NCI-H226 (cell line): ENCODE measurements around the gene TMEFF2.
"Not testable (repeated sequence)": the region's sequence is repeated elsewhere in the genome, so short reads cannot be mapped to it uniquely, and the experiment has no call there.

Source experiments
- DNase-seq: peaks from one replicate; pipeline ENCODE4 v3.0.0-alpha.2; 2015

Gene TMEFF2

DNA sequence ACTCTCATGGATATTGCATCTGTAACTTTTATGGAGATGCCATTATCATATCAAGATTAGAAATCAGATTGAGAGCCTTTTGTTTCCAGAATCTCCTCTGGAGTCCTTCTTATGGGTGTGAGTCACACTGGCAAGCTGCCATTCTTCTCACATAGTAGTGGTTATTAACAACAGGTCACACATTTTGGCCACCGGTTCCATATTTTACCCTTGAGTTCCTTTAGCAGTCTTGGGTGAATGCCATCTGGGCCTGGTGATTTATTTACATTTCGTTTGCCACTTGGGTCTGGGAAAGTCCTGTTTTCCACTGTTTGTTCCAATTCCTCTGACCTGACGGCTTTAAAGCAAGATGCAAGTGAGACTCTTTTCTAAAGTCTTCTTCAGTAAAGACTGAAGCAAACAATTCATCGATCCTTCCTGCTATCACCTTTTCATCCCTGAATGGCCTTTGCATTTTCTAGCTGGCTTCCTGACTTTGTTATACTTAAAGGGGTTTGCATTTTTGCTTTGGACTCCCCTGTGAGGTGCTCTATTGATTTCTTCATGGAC, 267.3 kb downstream of the TMEFF2 start:
- DNase-seq: peak; percentile 59

DNA sequence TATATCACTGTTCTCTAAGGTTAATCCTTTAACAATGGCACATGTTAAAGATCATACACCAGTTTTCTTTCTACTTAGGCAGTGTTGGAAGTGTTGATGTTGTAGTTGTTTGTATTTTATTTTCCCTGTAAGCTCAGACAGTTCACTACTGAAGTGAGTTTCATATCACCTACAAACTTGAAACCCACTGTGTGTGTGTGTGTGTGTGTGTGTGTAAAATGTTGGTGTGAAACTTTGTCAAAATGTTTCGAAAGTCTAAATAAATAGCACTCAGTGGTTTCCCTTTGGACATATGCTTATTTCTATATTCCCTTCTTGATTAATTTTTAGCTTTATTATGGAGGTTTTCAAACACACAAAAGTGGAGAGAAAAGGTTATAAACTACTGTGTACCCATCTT, 268.1 kb downstream of the TMEFF2 start:
- no peak for DNase-seq

DNA sequence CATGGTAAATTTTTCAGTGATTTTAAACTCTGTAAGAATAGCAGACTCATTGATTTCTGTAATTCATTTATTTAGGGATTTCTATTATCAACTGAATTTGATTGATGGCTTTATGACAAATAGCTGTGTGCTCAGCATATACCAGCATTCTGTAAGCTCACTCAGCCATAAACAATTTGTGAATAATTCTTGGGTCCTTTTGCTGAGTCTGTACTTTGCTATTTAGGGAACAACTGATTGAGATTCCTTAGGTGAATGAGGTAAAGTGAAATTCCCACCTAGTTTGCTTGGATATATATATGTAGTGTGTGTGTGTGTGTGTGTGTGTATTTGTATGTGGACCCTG, 271.1 kb downstream of the TMEFF2 start:
- DNase-seq: peak; percentile 52

DNA sequence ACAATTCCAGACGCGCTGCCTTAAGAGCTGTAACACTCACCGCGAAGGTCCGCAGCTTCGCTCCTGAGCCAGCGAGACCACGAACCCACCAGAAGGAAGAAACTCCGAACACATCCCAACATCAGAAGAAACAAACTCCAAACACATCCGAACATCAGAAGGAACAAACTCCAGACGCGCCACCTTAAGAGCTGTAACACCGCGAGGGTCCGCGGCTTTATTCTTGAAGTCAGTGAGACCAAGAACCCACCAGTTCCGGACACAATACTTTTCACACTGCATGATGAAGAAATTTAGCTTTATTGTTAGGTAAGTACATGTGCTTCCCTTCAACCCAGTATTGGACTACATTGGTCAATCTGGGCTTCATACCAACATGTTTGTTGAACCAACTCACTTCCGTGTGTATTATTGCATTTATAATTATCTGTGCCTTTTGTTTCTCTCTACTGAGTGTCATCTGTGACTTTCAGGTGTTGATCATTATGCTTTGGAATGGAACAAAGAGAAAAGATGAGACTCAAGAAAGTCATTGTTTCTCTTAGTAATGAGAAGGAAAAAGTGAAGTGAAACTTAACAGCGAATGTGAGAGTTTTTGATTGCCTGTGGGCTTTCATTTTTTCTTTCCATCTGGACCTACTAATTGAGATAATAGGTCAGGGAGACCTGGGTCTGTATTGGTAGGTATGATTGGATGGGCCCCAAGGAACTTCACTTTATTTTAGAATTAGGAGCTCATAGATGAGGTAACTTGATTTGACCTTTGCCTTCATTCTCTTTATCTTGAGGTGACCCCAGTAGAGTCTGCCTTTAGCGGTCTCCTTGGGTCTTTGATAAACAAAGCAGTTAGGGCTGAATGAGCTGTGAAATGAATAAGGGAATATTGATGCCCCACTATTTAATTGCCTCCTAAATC, 271.7 kb downstream of the TMEFF2 start:
- DNase-seq: no peak

DNA sequence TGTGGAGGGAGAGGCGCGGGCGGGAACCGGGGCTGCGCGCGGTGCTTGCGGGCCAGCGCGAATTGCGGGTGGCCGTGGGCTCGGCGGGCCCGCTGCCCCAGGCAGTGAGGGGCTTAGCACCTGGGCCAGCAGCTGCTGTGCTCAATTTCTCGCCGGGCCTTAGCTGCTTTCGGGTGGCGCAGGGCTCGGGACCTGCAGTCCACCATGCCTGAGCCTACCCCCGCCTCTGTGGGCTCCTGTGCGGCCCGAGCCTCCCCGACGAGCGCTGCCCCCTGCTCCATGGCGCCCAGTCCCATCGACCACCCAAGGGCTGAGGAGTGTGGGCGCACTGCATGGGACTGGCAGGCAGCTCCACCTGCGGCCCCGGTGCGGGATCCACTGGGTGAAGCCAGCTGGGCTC, 273.1 kb downstream of the TMEFF2 start:
- not testable (repeated sequence) for DNase-seq

DNA sequence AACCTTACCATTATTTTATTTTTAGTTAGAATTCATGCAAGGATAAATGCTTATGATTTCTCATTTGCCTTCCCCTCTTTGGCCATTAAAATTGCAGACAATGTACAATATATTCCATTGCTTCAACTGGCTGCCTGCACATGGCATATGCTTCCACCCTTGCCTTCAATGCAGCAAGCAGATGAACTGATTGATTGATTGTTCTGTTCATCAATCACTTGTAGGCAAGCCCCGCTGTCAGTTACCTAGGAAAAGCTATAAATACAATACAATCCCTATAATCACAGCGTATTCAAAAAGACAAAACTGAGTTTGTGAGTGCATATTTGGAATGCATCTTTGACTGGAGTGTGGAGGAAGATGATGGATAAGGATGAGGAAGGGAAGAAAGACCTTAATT, 274.2 kb downstream of the TMEFF2 start:
- no peak for DNase-seq

DNA sequence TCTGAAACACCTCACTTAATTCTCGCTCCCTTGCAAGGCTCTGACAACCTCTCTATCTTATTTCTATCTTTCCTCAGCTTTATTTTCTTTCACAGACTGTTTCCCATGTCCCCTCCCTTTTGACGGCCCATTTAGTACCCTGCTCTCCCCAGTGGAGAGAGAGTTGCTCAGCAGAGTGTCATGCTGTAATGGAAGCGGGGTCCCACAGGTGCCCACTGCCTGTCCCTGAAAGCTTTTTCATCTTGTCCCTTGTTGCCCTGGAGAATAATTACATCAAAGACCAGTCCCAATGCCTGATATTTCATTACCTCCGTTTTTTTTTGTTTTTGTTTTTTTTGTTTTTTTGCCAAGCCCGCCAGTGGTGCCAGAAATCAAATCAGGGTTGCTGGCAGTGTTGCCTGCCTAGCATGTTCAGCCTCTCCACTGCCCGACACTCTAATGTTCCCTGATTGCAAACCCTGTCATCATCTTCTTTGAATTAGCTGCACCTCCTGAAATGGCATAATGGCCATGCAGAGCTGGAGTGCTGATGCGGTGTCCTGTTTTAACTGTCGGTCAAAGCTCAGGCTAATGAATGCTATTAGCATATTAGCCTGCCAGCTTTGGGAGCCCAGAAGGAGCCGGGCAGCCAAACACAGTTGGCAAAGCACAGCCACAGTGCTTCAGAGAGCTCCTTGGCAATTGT, 276.6 kb downstream of the TMEFF2 start:
- no peak for DNase-seq

DNA sequence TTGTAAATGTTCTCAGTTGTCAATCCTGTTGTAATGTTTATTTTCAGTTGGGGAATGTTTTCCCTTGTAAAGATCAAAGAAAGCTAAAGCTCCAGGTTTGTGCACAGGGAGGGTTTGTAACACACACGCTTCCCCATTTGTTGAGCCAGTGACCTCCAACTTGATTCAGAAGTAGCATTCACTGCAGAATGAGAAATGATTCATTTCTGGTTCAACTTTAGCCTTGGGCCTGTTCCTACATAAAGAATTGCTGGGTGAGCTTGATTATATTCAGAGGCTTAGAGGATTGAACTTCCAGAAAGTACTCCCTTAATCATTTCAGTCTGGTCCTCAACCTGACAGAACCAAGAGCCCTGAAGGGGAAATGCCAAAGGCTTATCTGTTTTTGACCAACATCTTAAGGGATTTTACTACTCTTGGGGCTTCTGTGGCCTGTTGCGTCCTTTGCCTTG, 277.3 kb downstream of the TMEFF2 start:
- no peak for DNase-seq

DNA sequence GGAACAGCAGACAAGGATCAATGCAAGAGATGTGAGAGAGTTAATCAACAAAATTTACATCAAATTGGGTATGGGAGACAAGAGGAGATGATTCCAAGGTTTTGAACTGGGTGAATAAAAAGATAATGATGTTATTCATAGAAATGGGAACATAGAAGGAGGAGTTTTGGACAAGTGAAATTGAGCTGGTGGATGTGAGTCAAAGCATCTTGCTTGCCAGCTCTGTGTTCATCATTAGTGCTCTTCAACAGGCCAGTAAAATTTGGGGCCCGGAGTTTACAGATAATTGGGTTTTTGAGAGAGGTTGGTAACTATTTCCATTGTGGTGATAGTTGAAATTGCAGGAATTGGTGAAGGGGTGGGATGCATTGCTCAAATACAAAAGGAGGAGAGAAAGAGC, 277.9 kb downstream of the TMEFF2 start:
- no peak for DNase-seq

DNA sequence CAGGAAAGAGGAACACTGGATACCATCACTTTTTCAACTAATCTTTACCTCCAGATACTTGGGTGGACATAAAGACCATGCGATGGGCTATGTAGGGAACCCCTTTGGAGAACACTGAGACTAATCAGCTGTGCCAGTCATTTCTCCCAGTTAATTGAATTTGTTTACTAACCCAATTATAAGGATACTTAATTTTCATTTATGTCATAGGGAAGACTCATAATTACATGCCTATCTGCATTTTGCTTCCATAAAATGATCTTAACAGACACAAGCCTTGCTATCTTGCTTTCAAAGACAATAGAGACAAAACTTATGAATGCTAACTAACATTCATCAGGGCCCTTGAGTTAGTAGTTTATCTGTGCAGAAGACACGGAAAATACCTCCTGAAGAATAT, 279.0 kb downstream of the TMEFF2 start:
- DNase-seq: no peak

DNA sequence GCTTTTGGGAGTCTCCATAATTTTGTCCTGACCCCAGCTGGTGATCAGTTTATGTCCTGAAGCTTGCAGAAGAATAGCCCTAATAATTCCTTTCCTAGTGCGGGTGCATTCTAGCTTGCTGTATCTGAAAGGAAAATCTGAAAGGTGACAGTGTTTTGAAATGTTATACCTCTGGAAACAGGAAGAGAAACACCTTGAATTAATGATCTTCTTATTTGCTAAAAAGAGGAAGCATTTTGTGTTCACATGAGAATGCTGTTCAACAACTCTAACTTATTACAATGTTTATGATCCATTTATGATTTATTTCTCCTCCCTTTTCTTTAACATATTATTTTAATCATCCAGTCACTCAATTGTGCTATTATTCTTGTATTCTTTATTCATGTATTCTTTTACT, 280.9 kb downstream of the TMEFF2 start:
- no peak for DNase-seq

DNA sequence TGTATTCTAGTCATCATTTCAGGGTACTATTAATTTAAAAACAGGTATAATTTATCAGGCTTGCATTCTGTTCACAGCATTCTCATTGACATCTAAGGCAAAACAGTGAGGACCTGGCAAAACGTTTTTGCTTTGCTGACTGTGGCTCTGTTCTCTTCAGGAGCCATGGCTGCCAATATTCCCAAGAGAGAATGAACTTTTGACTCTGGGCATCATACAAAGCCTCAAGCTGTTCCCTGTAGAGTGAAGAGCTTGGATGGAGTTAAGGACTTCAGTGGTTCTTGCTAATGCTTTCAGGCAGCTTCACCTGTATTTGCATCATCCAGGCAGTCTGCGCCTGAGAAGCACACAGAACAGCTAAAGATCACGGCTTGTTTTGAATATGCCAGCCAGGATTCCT, 282.0 kb downstream of the TMEFF2 start:
- no peak for DNase-seq

DNA sequence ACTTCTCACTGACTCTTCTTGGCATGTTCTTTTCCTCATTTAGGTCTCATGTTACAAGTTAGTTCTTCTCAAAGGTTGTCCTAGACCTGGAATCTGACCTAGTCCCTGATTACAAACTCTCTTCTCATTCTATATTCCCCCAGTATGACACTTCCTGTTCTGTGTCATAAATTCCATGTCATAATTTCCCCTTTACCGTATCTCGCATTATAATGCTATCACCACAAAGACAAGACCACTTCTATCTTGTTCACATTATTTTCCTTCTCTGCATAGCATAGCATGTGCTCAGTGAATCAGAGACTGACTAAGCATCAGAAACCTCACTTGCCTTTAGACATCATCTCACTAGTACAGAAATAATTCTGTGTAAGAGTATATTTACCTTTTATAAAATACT, 284.2 kb downstream of the TMEFF2 start:
- peak; percentile 73 for DNase-seq

DNA sequence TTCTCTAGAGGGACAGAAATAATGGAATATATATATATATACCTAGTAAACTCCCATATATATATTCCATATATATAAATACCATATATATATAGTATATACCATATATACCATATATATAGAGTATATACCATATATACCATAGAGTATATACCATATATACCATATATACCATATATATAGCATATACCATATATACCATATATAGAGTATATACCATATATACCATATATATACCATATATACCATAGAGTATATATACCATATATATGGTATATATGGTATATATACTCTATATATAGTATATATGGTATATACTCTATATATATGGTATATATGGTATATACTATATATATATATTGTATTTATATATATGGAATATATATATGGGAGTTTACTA, 285.9 kb downstream of the TMEFF2 start:
- DNase-seq: no peak

DNA sequence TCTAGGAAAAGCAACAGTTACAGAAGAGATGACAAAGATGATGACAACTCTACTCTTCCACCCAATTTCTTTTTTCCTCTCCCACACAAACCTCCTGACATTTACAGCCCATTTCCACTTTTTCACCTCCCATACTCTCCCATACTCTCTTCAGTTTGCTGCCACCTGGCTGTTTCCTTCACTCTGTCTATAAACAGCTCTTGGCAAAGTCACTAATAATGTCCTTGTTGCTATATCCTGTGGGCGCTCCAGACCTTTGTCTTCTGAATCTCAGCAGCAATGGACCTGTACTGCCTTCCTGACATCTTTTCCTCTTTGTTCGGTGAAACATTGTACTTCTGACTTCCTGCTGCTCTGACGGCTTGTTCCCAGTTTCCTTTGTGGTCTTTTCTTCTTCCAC, 287.2 kb downstream of the TMEFF2 start:
- DNase-seq: no peak

DNA sequence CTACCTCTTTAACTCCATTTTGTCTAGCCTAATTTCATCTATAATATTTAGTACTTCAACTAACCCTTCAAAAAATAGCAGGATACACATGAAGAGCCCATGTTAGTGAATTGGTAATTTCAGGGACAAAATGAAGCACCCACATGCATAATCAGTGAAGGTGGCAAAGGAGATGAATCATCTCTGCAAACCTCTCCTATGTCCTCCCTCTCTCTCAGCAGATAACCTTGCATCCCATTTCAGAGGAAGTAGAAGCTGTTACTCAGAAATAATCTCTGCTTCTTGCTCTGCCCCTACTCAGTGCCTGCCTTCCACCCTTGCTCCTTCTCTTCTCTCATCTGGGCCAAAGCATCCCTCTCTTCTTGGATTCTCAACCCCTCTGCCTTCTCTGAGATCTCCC, 287.6 kb downstream of the TMEFF2 start:
- peak; percentile 63 for DNase-seq

DNA sequence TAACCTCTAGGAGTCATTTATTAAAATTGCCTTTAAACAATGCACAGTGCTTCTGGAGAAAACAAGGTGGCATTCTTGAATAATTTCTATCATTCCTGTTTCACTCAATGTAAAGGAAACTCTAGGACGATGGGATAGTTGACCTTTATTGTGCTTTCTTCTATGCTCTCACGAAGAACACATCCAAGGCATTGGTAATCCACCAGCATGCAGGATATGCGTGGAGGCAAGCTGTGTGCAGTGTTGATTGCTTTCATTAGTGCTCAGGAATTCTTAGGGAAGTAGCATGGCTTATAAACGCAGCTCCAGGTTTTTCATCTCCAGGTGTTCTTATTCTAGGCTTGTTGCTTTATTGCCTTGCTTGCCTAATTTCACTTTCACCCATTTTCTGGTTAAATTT, 289.4 kb downstream of the TMEFF2 start:
- no peak for DNase-seq

DNA sequence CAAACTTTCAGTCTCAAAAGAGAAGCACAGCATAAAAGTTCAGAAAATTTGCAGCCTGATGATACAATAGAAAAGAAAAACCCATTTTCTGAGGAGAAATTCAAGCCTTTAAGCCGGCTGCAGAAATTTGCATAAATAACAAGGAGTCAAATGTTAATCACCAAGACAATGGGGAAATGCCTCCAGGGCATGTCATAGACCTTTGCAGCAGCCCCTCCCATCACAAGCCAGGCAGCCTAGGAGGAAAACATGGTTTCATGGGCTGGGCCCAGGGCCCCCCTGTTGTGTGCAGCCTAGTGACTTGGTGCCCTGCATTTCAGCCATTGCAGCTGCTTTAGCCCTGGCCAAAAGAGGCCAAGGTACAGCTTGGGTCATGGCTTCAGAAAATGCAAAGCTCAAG, 293.7 kb downstream of the TMEFF2 start:
- DNase-seq: no peak

DNA sequence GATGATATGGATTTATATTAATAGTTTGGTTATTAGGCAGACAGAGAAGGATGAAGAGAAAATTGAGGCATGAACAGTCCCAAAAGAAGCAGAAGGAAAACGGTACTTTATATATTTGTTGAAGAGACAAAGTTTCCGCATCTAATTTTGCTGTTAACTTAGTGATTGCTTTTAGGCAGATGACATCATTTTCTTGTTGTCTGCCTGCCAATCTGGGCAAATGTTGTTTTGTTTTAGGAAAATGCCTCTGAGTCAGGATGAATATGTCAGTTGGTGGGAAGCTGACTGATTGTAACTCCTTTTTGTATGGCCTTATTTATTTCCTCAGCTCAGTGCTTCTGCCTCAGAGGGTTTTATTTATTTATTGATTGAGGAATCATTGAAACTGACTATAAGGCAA, 295.3 kb downstream of the TMEFF2 start:
- peak; percentile 68 for DNase-seq
